Activated CD4-positive, alpha-beta T cell treated with anti-CD3 and anti-CD28 coated beads, Interleukin-2, amount 10 ng/mL, durations not matched to agents 7 days and 5 days (primary cell): ENCODE results near the gene NUP62. TPM values are rescaled to one million over a fixed set of nuclear protein-coding genes. Genes with fewer than 3 reads are reported as not detected.

Experiments used
- CTCF ChIA-PET: fragments of 350-600 bp; sonication (Branson Sonifier 250); formaldehyde crosslinking; loops from one replicate; lab custom pipeline; 2021; ENCODE audit warnings: antibody characterized with exemption; lab: Charles Lee
- POLR2A ChIA-PET: fragments of 350-600 bp; sonication (Branson Sonifier 250); formaldehyde crosslinking; loops from one replicate; lab custom pipeline; 2021; ENCODE audit warnings: antibody characterized with exemption; lab: Charles Lee
- DNase-seq: peaks from one replicate; pipeline ENCODE4 v3.0.0-alpha.2; 2020
- H3K27ac Mint-ChIP-seq: one replicate; pipeline ENCODE4 v1.8.0; 2021; ENCODE audit warnings: mild to moderate bottlenecking, moderate library complexity, mixed read lengths
- H3K27me3 Mint-ChIP-seq: one replicate; pipeline ENCODE4 v1.8.0; 2021; ENCODE audit warnings: mixed read lengths
- H3K36me3 Mint-ChIP-seq: one replicate; pipeline ENCODE4 v1.8.0; 2021; ENCODE audit warnings: low read depth, mixed read lengths
- H3K4me1 Mint-ChIP-seq: one replicate; pipeline ENCODE4 v1.8.0; 2021; ENCODE audit warnings: mixed read lengths
- H3K4me3 Mint-ChIP-seq: one replicate; pipeline ENCODE4 v1.8.0; 2021; ENCODE audit warnings: mild to moderate bottlenecking, moderate library complexity, mixed read lengths
- H3K9me3 Mint-ChIP-seq: one replicate; pipeline ENCODE4 v1.8.0; 2021; ENCODE audit warnings: mixed read lengths
- total RNA-seq, 2 experiments: library from RNA; stranded (reverse); gene quantifications; one replicate each; pipeline ENCODE4 v1.2.3, GENCODE V29; 2021

The NUP62 gene
- total RNA-seq, 2 experiments from 2014 or later, result 111 to 127 TPM

DNA sequence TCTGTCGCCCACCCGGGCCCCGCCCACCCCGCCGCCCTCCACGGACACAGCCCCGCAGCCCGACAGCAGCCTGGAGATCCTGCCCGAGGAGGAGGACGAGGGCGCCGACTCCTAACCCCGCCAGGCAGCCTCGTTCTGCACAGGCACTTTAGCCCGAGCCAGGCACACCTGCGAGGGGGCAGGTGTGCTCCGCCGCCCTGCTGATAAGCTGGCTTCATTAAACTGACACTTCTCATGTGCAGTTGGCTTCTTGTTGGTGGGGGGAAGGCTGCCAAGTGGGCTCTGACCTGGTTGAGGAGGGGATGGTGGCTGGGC is 40.8 kb downstream of the NUP62 start:
- peaks cover 14% of the 10 kb centered on the region for H3K36me3 Mint-ChIP-seq
- DNase-seq, result no peak
- no peaks in the 10 kb centered on the region for H3K9me3 Mint-ChIP-seq
- H3K4me3 Mint-ChIP-seq, result no peak overlapping the region
- peaks cover 3% of the 10 kb centered on the region for H3K27me3 Mint-ChIP-seq
- ChIA-PET POLR2A (no interaction called here), CTCF (no interaction called here)
- H3K4me1 Mint-ChIP-seq, result peaks cover 13% of the 10 kb centered on the region
- H3K27ac Mint-ChIP-seq, result no peak overlapping the region

DNA sequence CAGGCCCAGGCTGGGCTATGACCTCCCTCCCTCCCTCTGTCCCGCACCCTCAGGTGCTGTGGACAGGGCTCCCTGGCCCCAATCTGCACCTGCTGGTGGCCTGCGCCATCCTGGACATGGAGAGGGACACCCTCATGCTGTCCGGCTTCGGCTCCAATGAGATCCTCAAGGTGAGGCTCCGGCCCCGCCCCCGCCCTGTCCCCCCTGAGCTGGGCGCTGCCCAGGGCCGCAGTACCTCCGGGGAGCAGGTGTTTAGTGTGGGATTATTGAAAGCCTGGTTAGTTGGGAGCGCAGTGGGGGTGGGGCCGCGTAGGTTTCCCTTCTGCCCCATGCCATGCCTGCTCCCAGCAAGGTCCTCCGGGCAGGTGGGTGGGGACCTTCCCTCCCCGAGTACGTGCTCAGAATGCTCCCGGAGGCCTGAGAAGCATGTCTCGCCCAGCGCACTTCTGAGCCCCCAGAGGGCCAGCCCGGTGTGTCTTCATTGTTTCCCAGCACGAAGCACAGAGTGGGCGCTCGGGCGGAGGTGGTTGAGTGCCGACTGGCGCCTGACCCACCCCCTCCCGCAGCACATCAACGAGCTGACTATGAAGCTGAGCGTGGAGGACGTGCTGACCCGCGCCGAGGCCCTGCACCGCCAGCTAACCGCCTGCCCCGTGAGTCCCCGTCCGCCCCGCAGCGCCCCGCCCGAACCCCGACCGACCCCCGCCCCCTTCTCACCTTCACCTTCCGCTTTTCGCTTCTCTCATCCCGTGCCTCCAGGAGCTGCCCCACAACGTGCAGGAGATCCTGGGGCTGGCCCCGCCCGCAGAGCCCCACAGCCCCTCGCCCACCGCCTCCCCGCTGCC is 41.4 kb downstream of the NUP62 start:
- DNase-seq, result no peak
- H3K9me3 Mint-ChIP-seq, result no peaks in the 10 kb centered on the region

DNA sequence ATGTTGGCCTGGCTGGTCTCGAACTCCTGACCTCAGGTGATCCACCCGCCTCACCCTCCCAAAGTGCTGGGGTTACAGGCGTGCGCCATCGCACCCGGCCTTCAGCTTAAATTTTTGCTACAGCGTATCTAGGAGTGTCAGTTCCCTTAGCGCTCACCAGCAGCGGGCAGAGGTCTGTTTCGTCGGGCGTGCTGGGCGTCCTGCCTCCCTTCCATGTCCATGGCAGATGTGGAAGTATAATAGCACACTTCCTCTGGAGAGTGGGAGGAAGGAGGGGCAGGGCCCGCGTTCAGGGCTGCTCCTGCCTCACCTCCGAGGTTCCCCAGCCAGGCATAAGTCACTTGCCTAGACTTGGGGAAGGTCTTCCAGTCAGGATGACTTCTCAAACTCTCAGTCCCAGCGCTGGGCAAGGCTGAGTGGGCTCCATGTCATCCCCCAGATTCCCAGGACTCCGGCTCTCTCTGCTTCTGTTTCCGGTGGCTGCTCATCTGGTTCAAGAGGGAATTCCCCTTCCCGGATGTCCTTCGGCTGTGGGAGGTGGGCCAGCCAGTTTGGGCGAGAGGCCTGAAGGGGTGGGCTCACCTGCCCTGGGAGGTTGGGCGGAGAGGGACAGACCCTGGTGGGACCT is 42.2 kb downstream of the NUP62 start:
- POLR2A ChIA-PET, result no interaction called here
- CTCF ChIA-PET, result no interaction called here
- DNase-seq, result no peak
- Mint-ChIP-seq H3K4me1 (peaks cover 15% of the 10 kb centered on the region), H3K27me3 (no peaks in the 10 kb centered on the region), H3K4me3 (no peak overlapping the region), H3K27ac (no peak overlapping the region), H3K36me3 (peaks cover 25% of the 10 kb centered on the region), H3K9me3 (no peaks in the 10 kb centered on the region)

More for the DNA sequence above, 41.4 kb downstream of the NUP62 start:
- Mint-ChIP-seq H3K4me3 (no peak overlapping the region), H3K36me3 (peaks cover 19% of the 10 kb centered on the region), H3K27ac (no peak overlapping the region), H3K4me1 (peaks cover 15% of the 10 kb centered on the region), H3K27me3 (peaks cover 3% of the 10 kb centered on the region)
- ChIA-PET CTCF (no interaction called here), POLR2A (no interaction called here)

DNA sequence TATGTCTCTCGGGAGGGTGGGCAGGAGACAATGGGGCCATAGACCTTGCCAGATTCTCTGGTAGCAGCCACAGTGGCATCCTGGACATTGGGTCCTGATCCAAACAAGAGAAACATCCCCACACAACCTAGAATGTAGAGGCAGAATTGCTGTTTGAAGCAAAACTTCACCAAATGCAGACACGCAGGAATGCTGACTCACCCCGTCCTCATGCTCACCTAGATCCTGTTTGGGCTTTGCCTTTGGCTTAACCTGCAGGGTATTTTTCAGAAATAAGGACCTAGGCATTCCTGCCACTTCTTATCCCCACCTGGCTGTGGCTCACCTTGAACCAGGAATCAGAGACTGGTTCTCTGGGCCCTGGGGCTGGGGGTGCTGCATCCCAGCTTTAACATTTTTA is 44.5 kb downstream of the NUP62 start:
- Mint-ChIP-seq H3K27me3 (no peaks in the 10 kb centered on the region), H3K9me3 (no peaks in the 10 kb centered on the region), H3K4me3 (no peak overlapping the region), H3K27ac (no peak overlapping the region), H3K4me1 (peaks cover 4% of the 10 kb centered on the region), H3K36me3 (peaks cover 35% of the 10 kb centered on the region)
- DNase-seq, result no peak
- ChIA-PET POLR2A (no interaction called here), CTCF (no interaction called here)

DNA sequence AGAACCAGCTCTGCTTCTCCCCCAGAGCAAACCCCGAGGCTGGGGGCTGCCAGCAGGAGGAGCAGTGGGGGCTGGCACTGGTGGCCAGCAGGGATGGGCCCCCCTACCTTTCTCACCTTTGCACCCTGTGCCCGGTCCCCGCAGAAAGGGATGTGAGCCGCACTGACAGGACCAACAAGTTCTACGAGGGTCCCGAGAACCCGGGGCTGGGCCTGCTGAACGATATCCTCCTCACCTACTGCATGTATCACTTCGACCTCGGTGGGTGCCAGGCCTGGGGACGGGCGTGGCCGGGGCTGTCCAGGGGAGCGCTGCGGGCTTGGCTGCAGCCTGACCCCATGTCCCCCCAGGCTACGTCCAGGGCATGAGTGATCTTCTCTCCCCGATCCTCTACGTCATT is 45.2 kb downstream of the NUP62 start:
- Mint-ChIP-seq H3K27ac (no peak overlapping the region), H3K27me3 (no peaks in the 10 kb centered on the region), H3K9me3 (no peaks in the 10 kb centered on the region), H3K36me3 (peaks cover 39% of the 10 kb centered on the region), H3K4me1 (peaks cover 8% of the 10 kb centered on the region), H3K4me3 (no peak overlapping the region)
- ChIA-PET CTCF (no interaction called here), POLR2A (no interaction called here)
- no peak for DNase-seq

DNA sequence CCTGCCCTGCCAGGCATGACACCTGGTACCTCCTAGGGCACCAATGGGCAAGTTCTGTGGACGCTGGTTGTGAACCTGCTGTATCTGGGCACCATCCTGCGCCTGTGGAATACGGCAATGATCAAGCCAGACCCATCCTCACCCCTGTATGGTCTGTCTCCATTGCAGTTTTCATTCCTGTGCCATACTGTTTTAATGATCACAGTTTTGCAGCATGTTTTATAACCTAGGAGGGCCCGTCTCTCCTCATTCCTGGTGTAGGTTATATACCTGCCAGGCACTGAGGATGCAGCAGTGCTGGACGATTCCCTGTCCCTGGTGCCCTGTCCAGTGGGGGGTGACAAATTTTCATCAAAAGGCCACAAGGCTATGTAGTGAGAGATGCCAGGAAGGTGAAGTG is 46.2 kb downstream of the NUP62 start:
- Mint-ChIP-seq H3K36me3 (peaks cover 42% of the 10 kb centered on the region), H3K27me3 (no peaks in the 10 kb centered on the region), H3K4me3 (no peak overlapping the region), H3K4me1 (peaks cover 15% of the 10 kb centered on the region), H3K9me3 (no peaks in the 10 kb centered on the region), H3K27ac (no peak overlapping the region)
- ChIA-PET POLR2A (no interaction called here), CTCF (interaction anchor here (1.0 to 1.2 kb wide), 2 partner anchors 12 to 22 kb away, joined by 3 to 6 read pairs; no protein-coding TSS in a partner anchor)
- DNase-seq, result no peak

DNA sequence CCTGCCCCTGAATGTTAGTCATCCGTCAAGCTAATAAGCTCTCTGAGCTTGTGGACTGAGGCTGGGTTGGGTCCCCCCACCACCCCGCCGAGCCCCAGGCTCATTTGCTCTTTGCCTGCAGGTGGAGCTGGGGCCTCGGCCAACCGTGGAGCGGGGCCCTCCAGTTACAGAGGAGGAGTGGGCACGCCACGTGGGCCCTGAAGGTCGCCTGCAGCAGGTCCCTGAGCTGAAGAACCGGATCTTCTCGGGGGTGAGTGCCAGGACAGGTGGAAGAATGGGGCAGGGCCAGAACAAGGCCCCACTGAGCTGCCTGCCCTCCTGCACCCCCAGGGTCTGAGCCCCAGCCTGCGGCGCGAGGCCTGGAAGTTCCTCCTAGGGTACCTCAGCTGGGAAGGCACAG is 46.7 kb downstream of the NUP62 start:
- no peak for DNase-seq
- Mint-ChIP-seq H3K36me3 (peaks cover 42% of the 10 kb centered on the region), H3K4me1 (peaks cover 19% of the 10 kb centered on the region), H3K27ac (no peak overlapping the region), H3K9me3 (no peaks in the 10 kb centered on the region), H3K4me3 (no peak overlapping the region), H3K27me3 (no peaks in the 10 kb centered on the region)
- CTCF ChIA-PET, result interaction anchor here (1.0 to 1.2 kb wide), 2 partner anchors 12 to 23 kb away, joined by 3 to 6 read pairs; no protein-coding TSS in a partner anchor
- POLR2A ChIA-PET, result no interaction called here

DNA sequence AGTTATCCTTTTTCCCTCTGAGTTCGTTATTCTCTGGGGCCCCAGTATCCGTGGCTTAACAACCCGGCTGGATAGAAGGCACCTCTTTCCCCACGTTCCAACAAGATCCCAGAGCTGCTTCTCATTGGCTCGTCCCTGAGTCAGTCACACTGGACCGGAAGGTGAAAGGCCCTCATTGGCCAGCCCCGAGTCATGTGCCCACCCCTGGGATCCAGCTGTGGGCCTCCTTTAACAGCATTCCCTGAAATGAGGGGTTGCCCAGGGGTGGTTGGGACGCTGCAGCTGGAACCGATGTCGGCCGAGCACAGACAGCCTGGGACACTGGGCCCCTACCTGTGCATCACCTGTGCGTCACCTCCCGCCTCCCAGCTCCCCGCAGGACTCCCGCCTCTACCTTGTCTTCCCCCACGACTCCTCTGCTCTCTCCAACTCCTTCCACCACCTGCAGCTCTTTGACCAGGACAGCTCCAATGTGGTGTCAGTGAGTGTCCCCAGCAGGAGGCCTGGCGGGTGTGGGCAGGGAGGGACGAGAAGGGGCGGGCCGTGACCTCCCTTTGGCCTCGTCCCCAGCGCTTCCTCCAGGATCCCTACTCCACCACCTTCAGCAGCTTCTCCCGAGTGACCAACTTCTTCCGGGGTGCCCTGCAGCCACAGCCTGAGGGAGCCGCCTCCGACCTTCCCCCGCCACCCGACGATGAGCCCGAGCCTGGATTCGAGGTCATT is 47.5 kb downstream of the NUP62 start:
- peaks cover 19% of the 10 kb centered on the region for H3K4me1 Mint-ChIP-seq
- no peak for DNase-seq
- H3K4me3 Mint-ChIP-seq, result no peak overlapping the region
- POLR2A ChIA-PET, result no interaction called here
- CTCF ChIA-PET, result interaction anchor here (0.6 to 1.4 kb wide), 4 partner anchors 13 to 700 kb away, joined by 3 to 6 read pairs (median 4); no protein-coding TSS in a partner anchor
- no peaks in the 10 kb centered on the region for H3K27me3 Mint-ChIP-seq
- no peak overlapping the region for H3K27ac Mint-ChIP-seq
- peaks cover 42% of the 10 kb centered on the region for H3K36me3 Mint-ChIP-seq
- H3K9me3 Mint-ChIP-seq, result no peaks in the 10 kb centered on the region

DNA sequence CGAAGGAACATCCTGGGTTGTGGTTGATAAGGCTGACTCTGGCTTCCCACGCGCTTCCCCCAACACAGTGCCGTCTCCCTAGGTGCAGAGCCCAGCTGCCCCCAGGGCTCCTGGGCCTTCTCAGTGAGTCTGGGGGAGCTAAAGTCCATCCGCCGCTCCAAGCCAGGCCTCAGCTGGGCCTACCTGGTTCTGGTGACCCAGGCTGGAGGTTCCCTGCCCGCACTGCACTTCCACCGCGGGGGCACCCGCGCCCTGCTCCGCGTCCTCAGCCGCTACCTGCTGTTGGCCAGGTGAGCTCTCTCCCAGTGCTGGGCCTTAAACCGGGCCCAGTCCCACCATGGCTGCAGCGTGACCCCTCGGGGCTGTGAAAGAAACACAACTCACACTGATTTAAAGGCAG is 48.1 kb downstream of the NUP62 start:
- Mint-ChIP-seq H3K27ac (peak overlapping the region; percentile 13), H3K36me3 (peaks cover 42% of the 10 kb centered on the region), H3K27me3 (no peaks in the 10 kb centered on the region), H3K4me1 (peaks cover 19% of the 10 kb centered on the region), H3K4me3 (no peak overlapping the region), H3K9me3 (no peaks in the 10 kb centered on the region)
- ChIA-PET CTCF (interaction anchor here (1.4 kb wide), 1 partner anchor 13 kb away, joined by 4 read pairs; no protein-coding TSS in a partner anchor), POLR2A (no interaction called here)
- no peak for DNase-seq

DNA sequence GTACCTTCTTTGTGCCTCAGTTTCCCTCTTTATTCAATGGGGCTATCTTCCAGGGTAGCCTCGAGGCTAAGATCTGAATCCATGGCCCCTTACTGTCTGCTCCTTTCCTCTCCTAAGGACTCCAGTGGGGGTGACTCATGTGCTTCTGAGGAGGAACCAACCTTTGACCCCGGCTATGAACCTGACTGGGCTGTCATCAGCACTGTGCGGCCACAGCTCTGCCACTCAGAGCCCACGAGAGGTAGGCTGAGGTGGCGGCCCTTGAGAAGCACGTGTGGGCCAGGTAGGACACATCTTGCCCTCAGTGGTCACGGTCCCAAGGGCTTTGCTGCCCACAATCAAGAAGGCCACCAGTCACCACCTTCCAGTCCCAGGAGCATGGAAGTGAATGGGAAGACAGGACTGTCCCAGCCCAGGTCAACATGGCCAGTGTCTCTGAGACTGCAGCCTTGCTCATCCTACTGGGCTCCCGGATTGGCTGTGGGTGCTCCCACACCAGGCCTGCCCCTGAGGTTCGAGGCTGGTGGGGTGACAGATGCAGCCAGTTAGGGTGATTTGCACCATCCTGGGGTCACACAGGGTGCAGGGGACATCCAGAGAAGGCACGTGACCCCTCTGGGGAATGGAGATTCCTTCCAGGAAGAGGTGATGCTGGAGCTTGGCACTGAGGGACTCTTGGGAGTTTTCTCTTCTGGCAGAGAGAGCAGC is 49.0 kb downstream of the NUP62 start:
- POLR2A ChIA-PET, result no interaction called here
- no peaks in the 10 kb centered on the region for H3K27me3 Mint-ChIP-seq
- DNase-seq, result no peak

DNA sequence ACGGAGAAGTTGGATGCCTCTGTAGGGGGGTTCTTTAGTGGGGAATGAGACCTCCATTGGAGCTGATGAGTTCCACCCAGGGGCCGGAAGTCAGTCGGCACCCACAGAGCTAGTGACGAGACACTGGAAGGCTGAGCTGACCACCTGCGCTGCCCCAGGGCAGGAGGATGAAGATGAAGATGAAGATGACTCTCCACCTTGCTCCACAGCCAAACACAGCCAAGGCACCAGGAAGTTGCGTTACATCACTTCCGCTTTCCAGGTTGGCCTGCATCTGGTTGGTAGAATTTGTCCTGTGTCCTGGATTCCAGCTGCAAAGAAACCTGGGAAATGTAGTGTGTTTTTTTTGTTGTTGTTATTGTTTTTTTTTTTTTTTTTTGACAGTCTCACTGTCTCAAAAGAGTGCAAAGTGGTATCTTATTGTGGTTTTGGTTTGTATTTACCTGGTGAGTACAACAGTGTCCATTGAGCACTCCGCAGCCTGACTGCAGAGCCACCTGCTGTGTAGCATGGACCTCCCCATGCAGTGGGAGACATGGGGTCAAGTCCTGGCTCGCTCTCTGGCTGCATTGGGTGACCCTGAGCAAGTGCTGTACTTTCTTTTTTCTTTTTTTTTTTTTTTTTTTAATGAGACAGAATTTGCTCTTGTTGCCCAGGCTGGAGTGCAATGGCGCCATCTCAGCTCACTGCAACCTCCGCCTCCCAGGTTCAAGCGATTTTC is 49.9 kb downstream of the NUP62 start:
- no peaks in the 10 kb centered on the region for H3K9me3 Mint-ChIP-seq
- POLR2A ChIA-PET, result no interaction called here
- H3K4me1 Mint-ChIP-seq, result peaks cover 32% of the 10 kb centered on the region
- H3K27me3 Mint-ChIP-seq, result no peaks in the 10 kb centered on the region
- DNase-seq, result peak; percentile 29
- CTCF ChIA-PET, result interaction anchor here (0.6 to 0.7 kb wide), 3 partner anchors 14 to 965 kb away, joined by 3 to 4 read pairs (median 4); no protein-coding TSS in a partner anchor
- peaks cover 34% of the 10 kb centered on the region for H3K36me3 Mint-ChIP-seq
- peak overlapping the region; percentile 41 for H3K27ac Mint-ChIP-seq
- H3K4me3 Mint-ChIP-seq, result no peak overlapping the region

More for the DNA sequence above, 49.0 kb downstream of the NUP62 start:
- Mint-ChIP-seq H3K27ac (peak overlapping the region; percentile 41), H3K36me3 (peaks cover 40% of the 10 kb centered on the region), H3K4me3 (no peak overlapping the region), H3K4me1 (peaks cover 23% of the 10 kb centered on the region), H3K9me3 (no peaks in the 10 kb centered on the region)
- CTCF ChIA-PET, result interaction anchor here (1.4 kb wide), 1 partner anchor 14 kb away, joined by 4 read pairs; no protein-coding TSS in a partner anchor

DNA sequence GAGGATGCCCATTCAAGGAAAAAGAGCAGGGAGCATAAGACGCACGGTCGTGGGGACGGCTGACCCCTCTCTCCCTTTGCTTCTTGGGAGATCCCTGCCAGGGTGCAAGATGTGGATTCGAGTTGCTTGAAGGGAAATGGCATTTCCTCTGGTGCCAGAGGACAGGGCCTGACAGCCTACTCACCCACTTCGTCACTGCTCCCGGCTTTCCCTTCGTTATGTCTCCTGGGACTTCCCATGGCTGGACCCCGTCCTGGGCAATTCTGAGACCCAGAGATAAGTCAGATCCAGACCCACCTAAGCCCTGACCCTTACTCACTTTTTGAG is 50.6 kb downstream of the NUP62 start:
- Mint-ChIP-seq H3K9me3 (no peaks in the 10 kb centered on the region), H3K4me3 (no peak overlapping the region), H3K27ac (no peak overlapping the region), H3K36me3 (peaks cover 30% of the 10 kb centered on the region), H3K4me1 (peaks cover 32% of the 10 kb centered on the region), H3K27me3 (no peaks in the 10 kb centered on the region)
- POLR2A ChIA-PET, result no interaction called here
- DNase-seq, result no peak
- CTCF ChIA-PET, result interaction anchor here (0.6 to 0.7 kb wide), 2 partner anchors 15 to 964 kb away, joined by 3 to 4 read pairs; no protein-coding TSS in a partner anchor
